Measurements from ENCODE around the gene ERP29. TPM values are rescaled to one million over a fixed set of nuclear protein-coding genes. Genes with fewer than 3 reads are reported as not detected.
A peak's percentile ranks its signal among the peaks of the same experiment; 100 is the strongest.

Gene ERP29
- total RNA-seq (2012; rRNA removed): 28.4 and 33.2 TPM in 2 replicates

DNA sequence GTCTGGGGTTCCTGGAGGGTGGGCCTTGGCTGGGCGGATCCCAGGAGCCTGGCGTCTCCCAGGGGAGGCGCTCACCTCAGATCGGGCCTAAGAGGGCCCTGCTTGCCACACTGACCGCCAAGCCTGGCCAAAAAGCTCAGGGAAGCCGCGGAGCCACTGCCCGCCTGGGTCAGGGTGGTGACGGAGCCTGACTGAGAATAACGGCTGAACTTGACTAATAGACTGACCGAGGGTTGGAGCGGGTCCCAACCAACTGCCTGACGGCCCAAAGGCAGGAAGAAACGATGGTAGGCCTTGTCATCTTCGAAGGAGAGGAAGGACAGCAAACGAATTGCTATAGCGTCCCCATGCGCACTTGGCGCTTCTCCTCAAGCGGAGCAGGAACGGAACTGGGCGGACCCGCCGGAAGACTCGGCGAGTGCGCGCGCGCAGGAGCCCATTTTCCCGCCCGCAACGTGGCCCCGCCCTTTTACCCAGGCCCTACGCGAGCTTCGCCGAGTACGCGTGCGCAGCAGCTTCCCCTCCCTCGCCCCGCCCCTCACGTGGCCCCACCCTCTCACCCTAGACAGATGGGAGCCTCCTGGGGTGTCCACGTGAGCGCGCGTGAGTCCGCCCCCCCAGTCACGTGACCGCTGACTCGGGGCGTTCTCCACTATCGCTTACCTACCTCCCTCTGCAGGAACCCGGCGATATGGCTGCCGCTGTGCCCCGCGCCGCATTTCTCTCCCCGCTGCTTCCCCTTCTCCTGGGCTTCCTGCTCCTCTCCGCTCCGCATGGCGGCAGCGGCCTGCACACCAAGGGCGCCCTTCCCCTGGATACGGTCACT, at the start of gene ERP29, which contains the start of gene TMEM116:
TSS of gene ERP29 (plus strand) at position 652 of the 826 bp plus-strand sequence. CDS start at position 692, 40 bp downstream.
TSS of gene TMEM116 (minus strand) at position 391 of the 826 bp plus-strand sequence. CDS start 7,895 bp downstream, outside the sequence.
- no peaks in the 10 kb centered on the region for H3K9me3 ChIP-seq (replicated peaks; ENCODE audit: low read length)
- H3K4me3 ChIP-seq (ENCODE audit: low read length): peak within 1 kb of the TSS; percentile 99
- H3K36me3 ChIP-seq (ENCODE audit: insufficient read depth, low read length): peaks cover 10% of the 10 kb centered on the region
- peak within 1 kb of the TSS; percentile 90 for H3K4me2 ChIP-seq (ENCODE audit: low read length)
- no peaks in the 10 kb centered on the region for H3K27me3 ChIP-seq (ENCODE audit: control insufficient read depth, insufficient read depth, low read length)
- peaks cover 16% of the 10 kb centered on the region for H3K4me1 ChIP-seq (ENCODE audit: control insufficient read depth, insufficient read depth, low read length)
- H3K9ac ChIP-seq (ENCODE audit: low read depth, low read length): peak within 1 kb of the TSS; percentile 92

DNA sequence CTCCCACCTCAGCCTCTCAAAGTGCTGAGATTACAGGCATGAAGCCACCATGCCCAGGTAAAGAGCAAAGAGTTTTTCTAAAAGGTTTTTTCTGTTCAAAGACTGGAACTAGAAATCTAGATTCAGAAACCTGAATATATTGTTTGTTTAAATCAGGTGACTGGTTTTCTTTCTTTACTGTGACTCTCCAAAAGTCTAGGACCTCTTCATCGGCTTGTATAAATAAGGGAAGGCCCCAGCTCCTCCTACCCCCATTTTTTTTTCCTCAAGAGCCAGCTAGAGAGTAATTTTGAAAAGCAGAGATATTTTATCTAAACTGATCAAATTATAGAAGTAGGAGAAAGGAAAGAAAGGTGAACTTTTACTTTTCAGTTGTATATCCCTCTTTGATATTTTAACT, 48.3 kb upstream of the ERP29 start:
- Histone ChIP-seq H3K9ac (ENCODE audit: low read depth, low read length) (no peak overlapping the region), H3K4me2 (ENCODE audit: low read length) (no peak overlapping the region), H3K27me3 (ENCODE audit: control insufficient read depth, insufficient read depth, low read length) (no peaks in the 10 kb centered on the region), H3K36me3 (ENCODE audit: insufficient read depth, low read length) (no peaks in the 10 kb centered on the region), H3K4me3 (ENCODE audit: low read length) (no peak overlapping the region), H3K9me3 (replicated peaks; ENCODE audit: low read length) (no peaks in the 10 kb centered on the region), H3K4me1 (ENCODE audit: control insufficient read depth, insufficient read depth, low read length) (no peaks in the 10 kb centered on the region)

GRCh38 chr12:111971800-111972199, 41.4 kb upstream of the ERP29 start:
- no peak overlapping the region for H3K9ac ChIP-seq (ENCODE audit: low read depth, low read length)
- H3K4me1 ChIP-seq (ENCODE audit: control insufficient read depth, insufficient read depth, low read length): no peaks in the 10 kb centered on the region
- H3K36me3 ChIP-seq (ENCODE audit: insufficient read depth, low read length): no peaks in the 10 kb centered on the region
- no peak overlapping the region for H3K4me3 ChIP-seq (ENCODE audit: low read length)
- H3K27me3 ChIP-seq (ENCODE audit: control insufficient read depth, insufficient read depth, low read length): no peaks in the 10 kb centered on the region
- H3K4me2 ChIP-seq (ENCODE audit: low read length): no peak overlapping the region
- peaks cover 6% of the 10 kb centered on the region for H3K9me3 ChIP-seq (replicated peaks; ENCODE audit: low read length)

GRCh38 chr12:111975161-111975931, 37.9 kb upstream of the ERP29 start:
- Histone ChIP-seq H3K9ac (ENCODE audit: low read depth, low read length) (no peak overlapping the region), H3K36me3 (ENCODE audit: insufficient read depth, low read length) (no peaks in the 10 kb centered on the region), H3K9me3 (replicated peaks; ENCODE audit: low read length) (peaks cover 3% of the 10 kb centered on the region), H3K27me3 (ENCODE audit: control insufficient read depth, insufficient read depth, low read length) (no peaks in the 10 kb centered on the region), H3K4me1 (ENCODE audit: control insufficient read depth, insufficient read depth, low read length) (no peaks in the 10 kb centered on the region), H3K4me3 (ENCODE audit: low read length) (no peak overlapping the region), H3K4me2 (ENCODE audit: low read length) (no peak overlapping the region)

DNA sequence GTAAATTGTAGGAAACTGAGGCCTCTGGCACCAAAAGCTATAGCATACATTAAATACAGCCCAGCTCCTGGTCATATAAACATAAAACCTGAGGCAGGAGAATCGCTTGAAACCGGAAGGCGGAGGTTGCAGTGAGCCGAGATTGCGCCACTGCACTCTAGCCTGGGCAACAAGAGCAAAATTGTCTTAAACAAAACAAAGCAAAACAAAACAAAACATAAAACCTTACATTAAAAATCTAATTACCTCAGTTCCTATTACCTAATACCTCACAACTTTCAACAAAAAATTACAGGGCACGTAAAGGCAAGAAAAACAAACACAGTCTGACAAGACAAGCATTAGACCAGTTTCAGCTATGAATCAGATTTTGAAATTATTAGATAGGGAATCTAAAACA, 36.9 kb upstream of the ERP29 start:
- H3K4me3 ChIP-seq (ENCODE audit: low read length): no peak overlapping the region
- H3K27me3 ChIP-seq (ENCODE audit: control insufficient read depth, insufficient read depth, low read length): no peaks in the 10 kb centered on the region
- no peaks in the 10 kb centered on the region for H3K9me3 ChIP-seq (replicated peaks; ENCODE audit: low read length)
- H3K4me1 ChIP-seq (ENCODE audit: control insufficient read depth, insufficient read depth, low read length): no peaks in the 10 kb centered on the region
- no peak overlapping the region for H3K9ac ChIP-seq (ENCODE audit: low read depth, low read length)
- no peaks in the 10 kb centered on the region for H3K36me3 ChIP-seq (ENCODE audit: insufficient read depth, low read length)
- no peak overlapping the region for H3K4me2 ChIP-seq (ENCODE audit: low read length)

DNA sequence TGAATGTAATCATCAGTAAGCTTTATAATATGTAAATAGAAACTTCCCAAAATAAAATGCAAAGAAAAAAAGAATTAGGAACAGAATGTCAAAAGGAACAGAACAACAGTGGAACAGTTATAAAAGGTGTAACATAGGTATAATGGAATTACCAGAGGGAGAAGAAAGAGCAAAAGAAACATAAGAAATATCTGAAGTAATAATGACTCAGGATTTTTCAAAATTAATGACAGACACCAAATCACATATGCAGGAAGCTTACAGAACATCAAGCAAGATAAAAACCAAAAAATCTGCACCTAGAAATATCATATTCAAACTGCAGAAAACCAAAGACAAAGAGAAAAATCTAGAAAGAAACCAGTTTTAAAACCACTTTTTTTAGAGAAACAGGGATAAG, 36.4 kb upstream of the ERP29 start:
- H3K9ac ChIP-seq (ENCODE audit: low read depth, low read length): no peak overlapping the region
- H3K9me3 ChIP-seq (replicated peaks; ENCODE audit: low read length): no peaks in the 10 kb centered on the region
- H3K27me3 ChIP-seq (ENCODE audit: control insufficient read depth, insufficient read depth, low read length): no peaks in the 10 kb centered on the region
- H3K4me3 ChIP-seq (ENCODE audit: low read length): no peak overlapping the region
- no peaks in the 10 kb centered on the region for H3K4me1 ChIP-seq (ENCODE audit: control insufficient read depth, insufficient read depth, low read length)
- no peaks in the 10 kb centered on the region for H3K36me3 ChIP-seq (ENCODE audit: insufficient read depth, low read length)
- no peak overlapping the region for H3K4me2 ChIP-seq (ENCODE audit: low read length)

DNA sequence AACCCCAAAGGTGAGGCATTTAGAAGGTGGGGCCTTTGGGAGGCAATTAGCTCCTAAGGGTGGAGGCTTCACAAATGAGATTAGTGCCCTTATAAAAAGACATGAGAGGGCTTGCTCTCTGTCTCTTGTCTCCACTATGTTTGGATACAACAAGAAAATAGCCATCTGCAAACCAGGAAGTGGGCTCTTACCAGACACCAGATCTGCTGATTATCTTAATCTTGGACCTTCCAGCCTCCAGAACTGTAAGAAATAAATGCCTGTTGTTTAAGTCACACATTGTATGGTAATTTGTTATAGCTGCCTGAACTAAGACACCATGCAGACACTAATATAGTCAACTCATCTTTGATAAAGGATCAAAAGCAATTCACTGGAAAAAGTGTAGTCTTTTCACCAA, 34.7 kb upstream of the ERP29 start:
- Histone ChIP-seq H3K4me1 (ENCODE audit: control insufficient read depth, insufficient read depth, low read length) (no peaks in the 10 kb centered on the region), H3K27me3 (ENCODE audit: control insufficient read depth, insufficient read depth, low read length) (no peaks in the 10 kb centered on the region), H3K4me3 (ENCODE audit: low read length) (no peak overlapping the region), H3K9me3 (replicated peaks; ENCODE audit: low read length) (no peaks in the 10 kb centered on the region), H3K36me3 (ENCODE audit: insufficient read depth, low read length) (no peaks in the 10 kb centered on the region), H3K4me2 (ENCODE audit: low read length) (no peak overlapping the region), H3K9ac (ENCODE audit: low read depth, low read length) (no peak overlapping the region)

DNA sequence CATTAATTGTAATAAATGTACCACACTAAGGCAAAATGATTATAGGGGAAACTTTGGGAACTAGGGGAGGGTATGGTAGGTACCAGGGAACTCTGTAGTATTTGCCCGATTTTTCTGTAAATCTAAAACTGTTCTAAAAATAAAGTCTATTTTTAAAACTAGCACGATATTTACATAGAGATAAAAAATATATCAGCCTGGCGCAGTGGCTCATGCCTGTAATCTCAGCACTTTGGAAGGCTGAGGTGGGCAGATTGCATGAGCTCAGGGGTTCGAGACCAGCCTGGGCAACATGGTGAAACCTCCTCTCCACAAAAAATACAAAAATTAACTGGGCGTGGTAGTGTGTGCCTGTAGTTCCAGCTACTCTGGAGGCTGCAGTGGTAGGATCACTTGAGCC, 32.6 kb upstream of the ERP29 start:
- no peaks in the 10 kb centered on the region for H3K27me3 ChIP-seq (ENCODE audit: control insufficient read depth, insufficient read depth, low read length)
- H3K4me1 ChIP-seq (ENCODE audit: control insufficient read depth, insufficient read depth, low read length): no peaks in the 10 kb centered on the region
- H3K9me3 ChIP-seq (replicated peaks; ENCODE audit: low read length): no peaks in the 10 kb centered on the region
- no peak overlapping the region for H3K4me3 ChIP-seq (ENCODE audit: low read length)
- H3K4me2 ChIP-seq (ENCODE audit: low read length): no peak overlapping the region
- H3K36me3 ChIP-seq (ENCODE audit: insufficient read depth, low read length): no peaks in the 10 kb centered on the region
- H3K9ac ChIP-seq (ENCODE audit: low read depth, low read length): no peak overlapping the region

- Histone ChIP-seq H3K36me3 (ENCODE audit: insufficient read depth, low read length) (no peaks in the 10 kb centered on the region), H3K4me2 (ENCODE audit: low read length) (no peak overlapping the region), H3K9ac (ENCODE audit: low read depth, low read length) (no peak overlapping the region), H3K27me3 (ENCODE audit: control insufficient read depth, insufficient read depth, low read length) (no peaks in the 10 kb centered on the region), H3K9me3 (replicated peaks; ENCODE audit: low read length) (no peaks in the 10 kb centered on the region), H3K4me1 (ENCODE audit: control insufficient read depth, insufficient read depth, low read length) (no peaks in the 10 kb centered on the region), H3K4me3 (ENCODE audit: low read length) (no peak overlapping the region)
Measured at GRCh38 chr12:111981987-111982386, 31.2 kb upstream of the ERP29 start.

DNA sequence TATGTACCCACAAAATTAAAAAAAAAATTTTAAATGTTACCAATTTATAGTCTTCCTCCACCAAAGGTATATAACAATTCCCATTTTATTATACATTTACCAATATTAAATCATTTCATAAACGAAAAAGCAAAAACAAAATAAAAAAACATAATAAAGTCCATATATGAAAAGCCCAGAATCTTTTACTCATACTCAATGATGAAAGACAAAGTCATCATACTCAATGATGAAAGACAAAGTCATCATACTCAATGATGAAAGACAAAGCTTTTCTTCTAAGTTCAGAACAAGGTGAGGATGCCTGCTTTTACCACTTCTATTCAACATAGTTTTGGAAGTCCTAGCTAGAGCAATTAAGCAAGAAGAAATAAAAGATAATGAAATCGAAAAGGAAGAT, 28.4 kb upstream of the ERP29 start:
- Histone ChIP-seq H3K27me3 (ENCODE audit: control insufficient read depth, insufficient read depth, low read length) (no peaks in the 10 kb centered on the region), H3K9ac (ENCODE audit: low read depth, low read length) (no peak overlapping the region), H3K9me3 (replicated peaks; ENCODE audit: low read length) (no peaks in the 10 kb centered on the region), H3K36me3 (ENCODE audit: insufficient read depth, low read length) (no peaks in the 10 kb centered on the region), H3K4me2 (ENCODE audit: low read length) (no peak overlapping the region), H3K4me3 (ENCODE audit: low read length) (no peak overlapping the region), H3K4me1 (ENCODE audit: control insufficient read depth, insufficient read depth, low read length) (no peaks in the 10 kb centered on the region)

DNA sequence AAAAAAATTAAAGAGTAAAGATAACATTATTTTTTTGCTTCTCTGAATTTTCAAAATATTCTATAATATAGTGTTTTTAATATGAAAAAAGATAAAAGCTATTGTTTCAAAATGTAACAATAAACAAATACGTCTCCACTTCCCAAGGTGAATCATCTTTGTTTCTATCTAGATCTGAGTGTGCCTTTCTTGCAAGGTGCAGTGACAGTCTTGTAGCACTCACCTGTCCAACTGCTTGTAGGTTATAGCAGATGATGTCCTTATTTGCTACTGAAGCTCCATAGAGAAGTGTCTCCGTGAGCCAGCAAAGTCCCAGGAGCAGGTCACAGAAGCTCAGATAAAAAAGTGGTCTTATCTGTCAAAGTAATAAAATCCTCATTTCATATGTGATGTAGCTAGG, 21.7 kb upstream of the ERP29 start:
- Histone ChIP-seq H3K9me3 (replicated peaks; ENCODE audit: low read length) (no peaks in the 10 kb centered on the region), H3K36me3 (ENCODE audit: insufficient read depth, low read length) (no peaks in the 10 kb centered on the region), H3K27me3 (ENCODE audit: control insufficient read depth, insufficient read depth, low read length) (no peaks in the 10 kb centered on the region), H3K4me1 (ENCODE audit: control insufficient read depth, insufficient read depth, low read length) (no peaks in the 10 kb centered on the region), H3K4me3 (ENCODE audit: low read length) (no peak overlapping the region), H3K4me2 (ENCODE audit: low read length) (no peak overlapping the region), H3K9ac (ENCODE audit: low read depth, low read length) (no peak overlapping the region)

Measured in skeletal muscle satellite cell (primary cell).